PC-9 (cell line): Measurements from ENCODE around the gene FGF13. TPM values are rescaled to one million over a fixed set of nuclear protein-coding genes. Genes with fewer than 3 reads are reported as not detected.

Source experiments
- BruUV-seq: library from RNA; stranded (reverse); fragments of 400-500 nt; replicated peaks from 2 replicates; lab custom pipeline; 2021; lab: Mats Ljungman, UMichigan
- CTCF ChIA-PET: fragments of 300-600 bp; sonication (Branson Sonifier 250); formaldehyde crosslinking; loops from one replicate; lab custom pipeline; 2022; ENCODE audit warnings: antibody characterized with exemption; lab: Charles Lee
- POLR2A ChIA-PET: fragments of 300-600 bp; sonication (Branson Sonifier 250); formaldehyde crosslinking; loops from one replicate; lab custom pipeline; 2022; ENCODE audit warnings: antibody characterized with exemption; ENCODE audit not compliant: unreplicated experiment; lab: Charles Lee
- DNase-seq, 2 experiments: peaks; one replicate each; pipeline versions ENCODE4 v3.0.0 to v3.0.0-alpha.2; 2015 to 2022; ENCODE audit warnings: mixed read lengths in 1 of 2
- H2AFZ ChIP-seq: fragments of 200-600 bp; sonication (generic); 2 replicates; pipeline ENCODE4 v1.8.1; 2017; ENCODE audit warnings: antibody characterized with exemption
- H3F3A ChIP-seq: fragments of 200-600 bp; sonication (generic); 2 replicates; pipeline ENCODE4 v1.8.1; 2017; ENCODE audit warnings: antibody characterized with exemption, mild to moderate bottlenecking, low read depth; ENCODE audit not compliant: insufficient read depth
- H3K27ac ChIP-seq: fragments of 200-600 bp; sonication (generic); 2 replicates; pipeline ENCODE4 v1.6.1; 2016; ENCODE audit warnings: mixed run types
- H3K27me3 ChIP-seq: fragments of 200-600 bp; sonication (generic); 2 replicates; pipeline ENCODE4 v1.6.1; 2016; ENCODE audit warnings: low read depth, mixed run types; ENCODE audit not compliant: insufficient read depth
- H3K36me3 ChIP-seq: fragments of 200-600 bp; sonication (generic); 2 replicates; pipeline ENCODE4 v1.6.1; 2016; ENCODE audit warnings: low read depth, mixed run types
- H3K4me1 ChIP-seq: fragments of 200-600 bp; sonication (generic); replicated peaks from 2 replicates; pipeline ENCODE4 v1.6.1; 2016; ENCODE audit warnings: mixed run types; ENCODE audit not compliant: insufficient read depth
- H3K4me2 ChIP-seq: fragments of 200-600 bp; sonication (generic); 2 replicates; pipeline ENCODE4 v1.6.1; 2017; ENCODE audit warnings: mixed run types
- H3K4me3 ChIP-seq: fragments of 200-600 bp; sonication (generic); 2 replicates; pipeline ENCODE4 v1.6.1; 2016; ENCODE audit warnings: mixed run types
- H3K79me2 ChIP-seq: fragments of 200-600 bp; sonication (generic); 2 replicates; pipeline ENCODE4 v1.6.1; 2017; ENCODE audit warnings: low read depth, mixed run types
- H3K9me2 ChIP-seq: fragments of 200-600 bp; sonication (generic); 2 replicates; pipeline ENCODE4 v1.8.1; 2017; ENCODE audit warnings: mild to moderate bottlenecking; ENCODE audit not compliant: insufficient read depth
- H3K9me3 ChIP-seq: fragments of 200-600 bp; sonication (generic); 2 replicates; pipeline ENCODE4 v1.8.1; 2016; ENCODE audit warnings: low read depth; ENCODE audit not compliant: insufficient read depth
- H4K20me1 ChIP-seq: fragments of 200-600 bp; sonication (generic); 2 replicates; pipeline ENCODE4 v1.8.1; 2017; ENCODE audit not compliant: insufficient read depth
- CTCF ChIP-seq: fragments of 200-600 bp; sonication (generic); conservative IDR thresholded peaks from 2 replicates; pipeline ENCODE4 v1.6.1; 2017; ENCODE audit warnings: mixed run types, antibody characterized with exemption, mild to moderate bottlenecking, moderate library complexity
- EZH2 ChIP-seq: fragments of 200-600 bp; sonication (generic); IDR thresholded peaks from 2 replicates; pipeline ENCODE4 v1.8.0; 2017; ENCODE audit warnings: antibody characterized with exemption, low read depth
- intact Hi-C: fragments of 100-400 bp; cut with micrococcal nuclease; formaldehyde crosslinking; loops from one replicate; pipeline ENCODE4 v1.10.0; 2022; ENCODE audit not compliant: unreplicated experiment
- total RNA-seq: library from RNA; stranded (reverse); gene quantifications from 2 replicates; pipeline ENCODE4 v1.2.3, GENCODE V29; 2021

Gene FGF13
- total RNA-seq, 1 experiment from 2014 or later = 0.50 TPM

- TF ChIP-seq EZH2 (no peak), CTCF (no peak)
- no TSS peak for BruUV-seq
These were observed 20.9 kb downstream of the FGF13 start for GRCh38 chrX:138690591-138690990.

GRCh38 chrX:138683600-138683999 lies 27.9 kb downstream of the FGF13 start:
- H3K27me3 ChIP-seq = no peaks in the 10 kb centered on the region
- H3F3A ChIP-seq = no peaks in the 10 kb centered on the region
- no peaks in the 10 kb centered on the region for H3K36me3 ChIP-seq
- no peak overlapping the region for H3K4me3 ChIP-seq
- intact Hi-C loops = no loop called here
- ChIA-PET CTCF (no interaction called here), POLR2A (no interaction called here)
- BruUV-seq = no TSS peak
- no peak overlapping the region for H3K4me2 ChIP-seq
- TF ChIP-seq CTCF = no peak
- TF ChIP-seq EZH2 = no peak
- H3K4me1 ChIP-seq = no peaks in the 10 kb centered on the region
- H3K79me2 ChIP-seq = no peaks in the 10 kb centered on the region
- H3K27ac ChIP-seq = no peak overlapping the region
- H3K9me3 ChIP-seq = no peaks in the 10 kb centered on the region
- no peaks in the 10 kb centered on the region for H4K20me1 ChIP-seq
- DNase-seq = no peak
- H3K9me2 ChIP-seq = no peaks in the 10 kb centered on the region
- no peak overlapping the region for H2AFZ ChIP-seq

More at GRCh38 chrX:138690591-138690990, 20.9 kb downstream of the FGF13 start:
- Histone ChIP-seq H3K4me1 (no peaks in the 10 kb centered on the region), H3K27ac (no peak overlapping the region), H3K9me2 (no peaks in the 10 kb centered on the region), H3K4me2 (no peak overlapping the region), H3K4me3 (no peak overlapping the region), H3K9me3 (no peaks in the 10 kb centered on the region), H4K20me1 (no peaks in the 10 kb centered on the region), H3K36me3 (no peaks in the 10 kb centered on the region), H2AFZ (no peak overlapping the region), H3K27me3 (no peaks in the 10 kb centered on the region), H3K79me2 (no peaks in the 10 kb centered on the region), H3F3A (no peaks in the 10 kb centered on the region)
- CTCF ChIA-PET = no interaction called here
- POLR2A ChIA-PET = no interaction called here
- intact Hi-C loops = no loop called here
- DNase-seq = no peak

GRCh38 chrX:138669693-138670092 lies 41.8 kb downstream of the FGF13 start:
- CTCF ChIA-PET = no interaction called here
- Histone ChIP-seq H3K4me1 (no peaks in the 10 kb centered on the region), H3K27me3 (no peaks in the 10 kb centered on the region; the same call in 1 of the 2 replicates), H3K79me2 (no peaks in the 10 kb centered on the region), H4K20me1 (no peaks in the 10 kb centered on the region), H3K4me2 (no peak overlapping the region), H3K36me3 (no peaks in the 10 kb centered on the region), H3K4me3 (no peak overlapping the region), H3K9me3 (no peaks in the 10 kb centered on the region), H2AFZ (no peak overlapping the region), H3K9me2 (no peaks in the 10 kb centered on the region), H3K27ac (no peak overlapping the region), H3F3A (no peaks in the 10 kb centered on the region)
- POLR2A ChIA-PET = no interaction called here
- TF ChIP-seq CTCF (no peak), EZH2 (no peak)
- intact Hi-C loops = no loop called here
- DNase-seq = no peak
- no TSS peak for BruUV-seq
